GM12878 (cell line): ENCODE results near the gene PRKCE. TPM values are rescaled to one million over a fixed set of nuclear protein-coding genes. Genes with fewer than 3 reads are reported as not detected.

Experiments
- ATAC-seq: fragments of 200-7000 bp; cut with Tn5 transposase; 3 replicates; pipeline ENCODE4 v1.9.1; 2020; ENCODE audit warnings: mild to moderate bottlenecking, moderate library complexity
- BruUV-seq: library from RNA; stranded (reverse); fragments of 400-500 nt; replicated peaks from 2 replicates; lab custom pipeline; 2021; lab: Mats Ljungman, UMichigan
- CTCF ChIA-PET: fragments of 300-600 bp; sonication (Branson Sonifier 250); formaldehyde crosslinking; extraction: SDS; loops from one replicate; lab custom pipeline; 2021; ENCODE audit warnings: inconsistent platforms; lab: Yijun Ruan, JAX
- POLR2A ChIA-PET: fragments of 350-600 bp; formaldehyde crosslinking; extraction: SDS; loops from one replicate; lab custom pipeline; 2021; ENCODE audit warnings: inconsistent platforms; lab: Charles Lee
- RAD21 ChIA-PET: fragments of 300-600 bp; sonication (Branson Sonifier 250); formaldehyde crosslinking; loops from one replicate; lab custom pipeline; 2023; ENCODE audit warnings: antibody characterized with exemption; ENCODE audit not compliant: unreplicated experiment; lab: Charles Lee
- SMC1A ChIA-PET: fragments of 300-600 bp; sonication (Branson Sonifier 250); formaldehyde crosslinking; loops from one replicate; lab custom pipeline; 2023; ENCODE audit not compliant: unreplicated experiment, uncharacterized antibody; lab: Charles Lee
- DNase-seq: peaks from one replicate; pipeline ENCODE4 v3.0.0-alpha.2; 2011; ENCODE audit warnings: low read depth, low spot score
- FAIRE-seq: peaks from 3 replicates; lab custom pipeline; 2011; peaks lifted over from hg19 to GRCh38; lab: Jason Lieb, UNC
- H2AFZ ChIP-seq: 2 replicates; pipeline ENCODE4 v1.6.0; 2011; ENCODE audit warnings: low read depth, low read length, control low read depth; ENCODE audit not compliant: control insufficient read depth
- H3K27ac ChIP-seq: 2 replicates; pipeline ENCODE4 v1.5.1; 2011; ENCODE audit warnings: control low read depth; ENCODE audit not compliant: control insufficient read depth, insufficient read depth
- H3K27me3 ChIP-seq, 2 experiments: replicated peaks in 1 of 2; 2 replicates each; pipeline versions ENCODE4 v1.6.0 to v1.6.1; 2011; ENCODE audit warnings: low read length in 1 of 2; ENCODE audit not compliant: control insufficient read depth in 2 of 2, insufficient read depth in 2 of 2
- H3K36me3 ChIP-seq, 2 experiments: 2 replicates each; pipeline ENCODE4 v1.5.1; 2011; ENCODE audit warnings: low read length in 1 of 2; ENCODE audit not compliant: control insufficient read depth in 2 of 2, insufficient read depth in 2 of 2
- H3K4me1 ChIP-seq: 2 replicates; pipeline ENCODE4 v1.6.1; 2011; ENCODE audit warnings: mild to moderate bottlenecking, low read length, moderate library complexity, mixed read lengths; ENCODE audit not compliant: control insufficient read depth, insufficient read depth
- H3K4me2 ChIP-seq: 2 replicates; pipeline ENCODE4 v1.6.0; 2011; ENCODE audit warnings: control low read depth; ENCODE audit not compliant: control insufficient read depth, insufficient read depth
- H3K4me3 ChIP-seq: fragments of 200-600 bp; sonication (generic); 2 replicates; pipeline ENCODE4 v1.5.1; 2016
- H3K79me2 ChIP-seq: 2 replicates; pipeline ENCODE4 v1.6.0; 2011; ENCODE audit warnings: low read length; ENCODE audit not compliant: control insufficient read depth, insufficient read depth
- H3K9ac ChIP-seq: 2 replicates; pipeline ENCODE4 v1.8.0; 2011; ENCODE audit warnings: low read length, control low read depth, mixed read lengths; ENCODE audit not compliant: control insufficient read depth, insufficient read depth
- H3K9me3 ChIP-seq: replicated peaks from 3 replicates; pipeline ENCODE4 v1.5.1; 2011; ENCODE audit warnings: mild to moderate bottlenecking, low read length; ENCODE audit not compliant: control insufficient read depth, insufficient read depth
- H4K20me1 ChIP-seq: 2 replicates; pipeline ENCODE4 v1.6.0; 2011; ENCODE audit not compliant: control insufficient read depth, insufficient read depth
- ASH2L ChIP-seq: fragments of 300-600, 200-600 bp; sonication (generic); IDR thresholded peaks from 2 replicates; pipeline ENCODE4 v1.6.1; 2017; ENCODE audit warnings: low read depth, mild to moderate bottlenecking, borderline replicate concordance
- BCL11A ChIP-seq: IDR thresholded peaks from 2 replicates; pipeline ENCODE4 v1.6.1; 2011; ENCODE audit warnings: low read depth, low read length
- IRF4 ChIP-seq: IDR thresholded peaks from 2 replicates; pipeline ENCODE4 v1.6.1; 2011; ENCODE audit warnings: low read depth, low read length
- MEF2B ChIP-seq: fragments of 450-650 bp; IDR thresholded peaks from 2 replicates; pipeline ENCODE4 v1.6.1; 2018; ENCODE audit warnings: mild to moderate bottlenecking, moderate library complexity; ENCODE audit not compliant: partially characterized antibody, poor library complexity, severe bottlenecking
- NFYB ChIP-seq: IDR thresholded peaks from 2 replicates; pipeline ENCODE4 v1.6.1; 2011; ENCODE audit warnings: low read depth, mild to moderate bottlenecking, low read length, improper control_type of control experiment, moderate library complexity; ENCODE audit not compliant: insufficient read depth
- POLR2A ChIP-seq: IDR thresholded peaks from 2 replicates; pipeline ENCODE4 v1.6.1; 2011; ENCODE audit warnings: low read depth, mild to moderate bottlenecking, low read length
- ZNF687 ChIP-seq: fragments of 450-650 bp; IDR thresholded peaks from 2 replicates; pipeline ENCODE4 v1.6.1; 2017; ENCODE audit warnings: mild to moderate bottlenecking, moderate library complexity
- WGBS: methylation state at CpG from one replicate; pipeline ENCODE4 v1.1.6; 2016; ENCODE audit warnings: low lambda C conversion rate; ENCODE audit not compliant: insufficient replicate concordance, insufficient coverage; ENCODE audit errors: missing lambda C conversion rate; 5-methylcytosine and 5-hydroxymethylcytosine counted together
- in situ Hi-C: fragments of 300-500 bp; cut with MboI; formaldehyde crosslinking; loops from 9 replicates; pipeline ENCODE4 v1.14.3; 2018; ENCODE audit warnings: mixed read lengths
- intact Hi-C: fragments of 100-400 bp; cut with micrococcal nuclease; formaldehyde crosslinking; loops from one replicate; pipeline ENCODE4 v1.14.2; 2022; ENCODE audit not compliant: unreplicated experiment
- polyA plus RNA-seq, 11 experiments: library from polyadenylated mRNA; depleted of rRNA in 4 of 11; unstranded in 6 of 11; stranded (reverse) in 5 of 11; fragments of >200 nt; fragmentation: Nextera tagmentation in 4 of 11; fragmentation: Illumina TruSeq in 1 of 11; extraction: Ambion mirVana in 4 of 11; extraction: Trizol in 1 of 11; gene quantifications; 1 replicate in 1 of 11; 2 replicates in 10 of 11; pipeline versions ENCODE4 v1.2.1 to v1.2.3, GENCODE V29; 2011 to 2016; ENCODE audit warnings: inconsistent platforms in 2 of 11, missing spikeins in 2 of 11, low read depth in 1 of 11
- total RNA-seq, 4 experiments: library from RNA; depleted of rRNA in 3 of 4; stranded (reverse); fragments of >200 nt in 3 of 4; fragmentation: Illumina TruSeq in 1 of 4; extraction: Trizol in 1 of 4; gene quantifications; 2 replicates each; pipeline versions ENCODE4 v1.2.1 to v1.2.3, GENCODE V29; 2013 to 2021
- TF ChIP-seq, protein P1 (sequence below): fragments of 450-650 bp; IDR thresholded peaks from 2 replicates; pipeline ENCODE4 v1.6.1; 2016; ENCODE audit warnings: mild to moderate bottlenecking

PRKCE gene
- total and polyA plus RNA-seq, 10 of the 15 experiments (the other 5 are each of a cell fraction or from before 2014, with no cell fraction given): 2.6 to 28.2 (median 11.3) TPM

DNA sequence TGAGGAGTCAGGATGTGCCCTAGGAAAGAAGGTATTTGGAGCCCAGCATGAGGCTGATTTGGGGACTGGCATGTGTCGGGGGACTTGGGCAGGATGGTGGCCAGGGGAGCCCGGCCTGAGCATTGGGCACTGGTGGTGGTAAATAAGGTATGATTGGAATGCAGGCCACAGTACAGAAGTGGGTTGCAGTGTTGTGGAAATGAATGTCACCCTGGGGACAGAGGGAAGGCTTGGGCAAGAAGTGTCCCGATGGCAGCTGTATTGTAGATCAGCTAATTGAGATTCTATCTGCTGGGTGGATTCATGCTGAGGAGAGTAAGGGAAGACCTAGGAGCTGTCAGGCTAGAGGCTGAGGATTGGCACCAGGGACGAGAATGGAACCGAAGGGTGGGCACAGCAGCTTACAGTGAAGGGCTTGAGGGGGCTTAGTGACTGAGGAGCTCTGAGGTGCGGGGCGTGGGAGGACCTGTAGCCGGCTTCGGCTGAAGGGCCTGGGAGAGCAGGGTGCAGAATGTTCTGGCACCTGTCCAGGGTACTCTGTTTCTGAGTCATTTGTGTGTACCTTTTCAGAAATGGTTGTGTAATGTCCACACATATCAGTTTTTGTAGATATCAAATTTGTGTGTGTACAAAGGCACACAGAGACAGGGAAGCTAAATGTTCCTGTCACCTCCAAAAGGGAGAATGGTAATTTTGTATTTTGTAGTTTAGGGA, 170.2 kb downstream of the PRKCE start:
- WGBS: 89% methylated on average over 9 of the region's 9 CpGs
- no peaks in the 10 kb centered on the region for H3K4me1 ChIP-seq
- ChIA-PET SMC1A (interaction anchor here (0.7 to 4.5 kb wide), 2 partner anchors 12 to 168 kb away, joined by 3 to 28 read pairs; no protein-coding TSS in a partner anchor), RAD21 (interaction anchor here (0.9 kb wide), 1 partner anchor 12 kb away, joined by 4 read pairs; no protein-coding TSS in a partner anchor), POLR2A (no interaction called here), CTCF (no interaction called here)
- FAIRE-seq (no peak), ATAC-seq (0 out of 3 replicates have a peak, but pooled peaks have one; percentile 21), DNase-seq (no peak)
- H3K27me3 ChIP-seq: no peaks in the 10 kb centered on the region
- BruUV-seq: no TSS peak
- no peak overlapping the region for H3K4me3 ChIP-seq
- H3K27ac ChIP-seq: no peak overlapping the region
- H3K9me3 ChIP-seq: no peaks in the 10 kb centered on the region
- TF ChIP-seq IRF4: peak; percentile 58; the same call in 1 of the 2 replicates
- no peak for TF ChIP-seq MEF2B
- TF ChIP-seq, protein P1, sequence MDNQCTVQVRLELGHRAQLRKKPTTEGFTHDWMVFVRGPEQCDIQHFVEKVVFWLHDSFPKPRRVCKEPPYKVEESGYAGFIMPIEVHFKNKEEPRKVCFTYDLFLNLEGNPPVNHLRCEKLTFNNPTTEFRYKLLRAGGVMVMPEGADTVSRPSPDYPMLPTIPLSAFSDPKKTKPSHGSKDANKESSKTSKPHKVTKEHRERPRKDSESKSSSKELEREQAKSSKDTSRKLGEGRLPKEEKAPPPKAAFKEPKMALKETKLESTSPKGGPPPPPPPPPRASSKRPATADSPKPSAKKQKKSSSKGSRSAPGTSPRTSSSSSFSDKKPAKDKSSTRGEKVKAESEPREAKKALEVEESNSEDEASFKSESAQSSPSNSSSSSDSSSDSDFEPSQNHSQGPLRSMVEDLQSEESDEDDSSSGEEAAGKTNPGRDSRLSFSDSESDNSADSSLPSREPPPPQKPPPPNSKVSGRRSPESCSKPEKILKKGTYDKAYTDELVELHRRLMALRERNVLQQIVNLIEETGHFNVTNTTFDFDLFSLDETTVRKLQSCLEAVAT: no peak
- TF ChIP-seq ASH2L: no peak
- no peak for TF ChIP-seq BCL11A
- no peak for TF ChIP-seq NFYB
- TF ChIP-seq POLR2A: no peak
- TF ChIP-seq ZNF687: no peak
- in situ Hi-C loops: no loop called here
- no peak overlapping the region for H3K4me2 ChIP-seq
- no peaks in the 10 kb centered on the region for H4K20me1 ChIP-seq
- no peaks in the 10 kb centered on the region for H3K79me2 ChIP-seq
- intact Hi-C loops: no loop called here
- no peak overlapping the region for H2AFZ ChIP-seq
- H3K9ac ChIP-seq: no peak overlapping the region
- H3K36me3 ChIP-seq: no peaks in the 10 kb centered on the region; a peak in 2 of 4 replicates
